HEK293 (cell line): ENCODE results near the gene ZNF668.

ENCODE experiments used
- HOXC10 ChIP-seq: sonication (generic); formaldehyde crosslinking; IDR thresholded peaks from 2 replicates; pipeline ENCODE4 v1.8.1; 2023; ENCODE audit warnings: mild to moderate bottlenecking, missing genetic modification reagents
- TCF7L2 ChIP-seq: IDR thresholded peaks from 2 replicates; pipeline ENCODE4 v1.6.1; 2011; ENCODE audit warnings: low read depth, mild to moderate bottlenecking, inconsistent platforms, low read length, moderate library complexity, borderline replicate concordance
- ZNF184 ChIP-seq: fragments of 450-650 bp; IDR thresholded peaks from 2 replicates; pipeline ENCODE4 v1.5.1; 2018; ENCODE audit warnings: missing biosample characterization, mild to moderate bottlenecking, missing genetic modification characterization
- ZNF274 ChIP-seq, 2 experiments: fragments of 200-500 bp in 1 of 2; fragments of 450-650 bp in 1 of 2; sonication (Bioruptor generic) in 1 of 2; formaldehyde crosslinking in 1 of 2; IDR thresholded peaks; 2 replicates each; pipeline versions ENCODE4 v1.5.1 to v1.6.1; 2014 to 2016; ENCODE audit warnings: borderline replicate concordance in 1 of 2, inconsistent platforms in 1 of 2, low read length in 1 of 2, missing biosample characterization in 1 of 2, missing genetic modification characterization in 1 of 2
- ZNF335 ChIP-seq: fragments of 450-650 bp; formaldehyde crosslinking; conservative IDR thresholded peaks from 2 replicates; pipeline ENCODE4 v1.5.1; 2016; ENCODE audit warnings: missing biosample characterization, missing genetic modification characterization
- TF ChIP-seq, protein P1 (sequence below): fragments of 450-650 bp; formaldehyde crosslinking; IDR thresholded peaks from 2 replicates; pipeline ENCODE4 v1.5.1; 2016; ENCODE audit warnings: missing biosample characterization, missing genetic modification characterization
- TF ChIP-seq, protein P2 (sequence below): fragments of 450-650 bp; formaldehyde crosslinking; IDR thresholded peaks from 2 replicates; pipeline ENCODE4 v1.5.1; 2016; ENCODE audit warnings: missing biosample characterization, missing genetic modification characterization

DNA sequence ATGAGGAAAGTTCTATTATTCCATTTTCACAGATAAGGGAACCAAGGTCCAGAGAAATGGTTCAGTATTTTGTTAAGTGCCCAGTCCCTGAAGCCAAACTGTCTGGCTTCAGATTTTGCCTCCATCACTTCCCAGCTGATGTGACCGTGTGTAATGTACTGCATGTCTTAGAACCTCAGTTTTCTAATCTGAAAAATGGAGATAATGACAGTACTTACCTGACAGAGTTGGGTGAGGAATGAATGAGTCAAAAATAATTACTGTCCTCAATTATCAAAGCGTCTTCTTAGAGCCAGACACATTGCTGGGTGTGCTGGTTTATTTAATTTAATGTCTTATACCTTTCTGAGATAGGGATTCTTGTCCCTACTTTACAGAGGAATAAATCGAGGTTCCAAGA lies 6.7 kb downstream of the ZNF668 start:
- no peak for TF ChIP-seq ZNF274 (IDR thresholded peaks at IDR 0.05; ENCODE audit: low read length)
- no peak for TF ChIP-seq ZNF274 (tag by site-specific recombination; IDR thresholded peaks at IDR 0.05; ENCODE audit: borderline replicate concordance)
- TF ChIP-seq, protein P1, sequence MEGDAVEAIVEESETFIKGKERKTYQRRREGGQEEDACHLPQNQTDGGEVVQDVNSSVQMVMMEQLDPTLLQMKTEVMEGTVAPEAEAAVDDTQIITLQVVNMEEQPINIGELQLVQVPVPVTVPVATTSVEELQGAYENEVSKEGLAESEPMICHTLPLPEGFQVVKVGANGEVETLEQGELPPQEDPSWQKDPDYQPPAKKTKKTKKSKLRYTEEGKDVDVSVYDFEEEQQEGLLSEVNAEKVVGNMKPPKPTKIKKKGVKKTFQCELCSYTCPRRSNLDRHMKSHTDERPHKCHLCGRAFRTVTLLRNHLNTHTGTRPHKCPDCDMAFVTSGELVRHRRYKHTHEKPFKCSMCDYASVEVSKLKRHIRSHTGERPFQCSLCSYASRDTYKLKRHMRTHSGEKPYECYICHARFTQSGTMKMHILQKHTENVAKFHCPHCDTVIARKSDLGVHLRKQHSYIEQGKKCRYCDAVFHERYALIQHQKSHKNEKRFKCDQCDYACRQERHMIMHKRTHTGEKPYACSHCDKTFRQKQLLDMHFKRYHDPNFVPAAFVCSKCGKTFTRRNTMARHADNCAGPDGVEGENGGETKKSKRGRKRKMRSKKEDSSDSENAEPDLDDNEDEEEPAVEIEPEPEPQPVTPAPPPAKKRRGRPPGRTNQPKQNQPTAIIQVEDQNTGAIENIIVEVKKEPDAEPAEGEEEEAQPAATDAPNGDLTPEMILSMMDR (tag by site-specific recombination): no peak
- TF ChIP-seq, protein P2, sequence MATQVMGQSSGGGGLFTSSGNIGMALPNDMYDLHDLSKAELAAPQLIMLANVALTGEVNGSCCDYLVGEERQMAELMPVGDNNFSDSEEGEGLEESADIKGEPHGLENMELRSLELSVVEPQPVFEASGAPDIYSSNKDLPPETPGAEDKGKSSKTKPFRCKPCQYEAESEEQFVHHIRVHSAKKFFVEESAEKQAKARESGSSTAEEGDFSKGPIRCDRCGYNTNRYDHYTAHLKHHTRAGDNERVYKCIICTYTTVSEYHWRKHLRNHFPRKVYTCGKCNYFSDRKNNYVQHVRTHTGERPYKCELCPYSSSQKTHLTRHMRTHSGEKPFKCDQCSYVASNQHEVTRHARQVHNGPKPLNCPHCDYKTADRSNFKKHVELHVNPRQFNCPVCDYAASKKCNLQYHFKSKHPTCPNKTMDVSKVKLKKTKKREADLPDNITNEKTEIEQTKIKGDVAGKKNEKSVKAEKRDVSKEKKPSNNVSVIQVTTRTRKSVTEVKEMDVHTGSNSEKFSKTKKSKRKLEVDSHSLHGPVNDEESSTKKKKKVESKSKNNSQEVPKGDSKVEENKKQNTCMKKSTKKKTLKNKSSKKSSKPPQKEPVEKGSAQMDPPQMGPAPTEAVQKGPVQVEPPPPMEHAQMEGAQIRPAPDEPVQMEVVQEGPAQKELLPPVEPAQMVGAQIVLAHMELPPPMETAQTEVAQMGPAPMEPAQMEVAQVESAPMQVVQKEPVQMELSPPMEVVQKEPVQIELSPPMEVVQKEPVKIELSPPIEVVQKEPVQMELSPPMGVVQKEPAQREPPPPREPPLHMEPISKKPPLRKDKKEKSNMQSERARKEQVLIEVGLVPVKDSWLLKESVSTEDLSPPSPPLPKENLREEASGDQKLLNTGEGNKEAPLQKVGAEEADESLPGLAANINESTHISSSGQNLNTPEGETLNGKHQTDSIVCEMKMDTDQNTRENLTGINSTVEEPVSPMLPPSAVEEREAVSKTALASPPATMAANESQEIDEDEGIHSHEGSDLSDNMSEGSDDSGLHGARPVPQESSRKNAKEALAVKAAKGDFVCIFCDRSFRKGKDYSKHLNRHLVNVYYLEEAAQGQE (tag by site-specific recombination): no peak
- TF ChIP-seq HOXC10: no peak
- no peak for TF ChIP-seq ZNF184 (tag by site-specific recombination)
- TF ChIP-seq TCF7L2: no peak
- no peak for TF ChIP-seq ZNF335 (tag by site-specific recombination)
